ENCODE data around the gene MGME1. TPM values are rescaled to one million over a fixed set of nuclear protein-coding genes. Genes with fewer than 3 reads are reported as not detected.

Gene MGME1
- total RNA-seq, 1 donor from 2014 or later: 16.6 TPM

- DNase-seq: no peak
Observed at GRCh38 chr20:17940224-17940971, 28.4 kb upstream of the MGME1 start.

- DNase-seq: no peak
Observed at GRCh38 chr20:17941087-17941825, 27.6 kb upstream of the MGME1 start.

- no peak for DNase-seq
Observed at GRCh38 chr20:17941826-17942196, 27.0 kb upstream of the MGME1 start.

GRCh38 chr20:17943343-17943742 is 25.5 kb upstream of the MGME1 start:
- no peak for DNase-seq

GRCh38 chr20:17944854-17945474 is 23.9 kb upstream of the MGME1 start:
- no peak for DNase-seq

- no peak for DNase-seq
Observed at GRCh38 chr20:17946040-17946439, 22.8 kb upstream of the MGME1 start.

GRCh38 chr20:17946572-17947473 is 22.0 kb upstream of the MGME1 start:
- no peak for DNase-seq

GRCh38 chr20:17947474-17947815 is 21.4 kb upstream of the MGME1 start:
- no peak for DNase-seq

GRCh38 chr20:17948442-17948841 is 20.4 kb upstream of the MGME1 start:
- no peak for DNase-seq

GRCh38 chr20:17949899-17950298 is 18.9 kb upstream of the MGME1 start:
- DNase-seq: no peak

GRCh38 chr20:17950670-17951069 is 18.1 kb upstream of the MGME1 start:
- no peak for DNase-seq

GRCh38 chr20:17951323-17951722 is 17.5 kb upstream of the MGME1 start:
- no peak for DNase-seq

GRCh38 chr20:17952692-17953684 is 15.8 kb upstream of the MGME1 start:
- DNase-seq: no peak

- no peak for DNase-seq
Observed at GRCh38 chr20:17953935-17954334, 14.9 kb upstream of the MGME1 start.

- no peak for DNase-seq
Observed at GRCh38 chr20:17955302-17955701, 13.5 kb upstream of the MGME1 start.

GRCh38 chr20:17956099-17956685 is 12.6 kb upstream of the MGME1 start:
- DNase-seq: no peak

GRCh38 chr20:17957505-17958363 is 11.1 kb upstream of the MGME1 start:
- DNase-seq: no peak

- no peak for DNase-seq
Observed at GRCh38 chr20:17958373-17959256, 10.2 kb upstream of the MGME1 start.

GRCh38 chr20:17959257-17959627 is 9.6 kb upstream of the MGME1 start:
- no peak for DNase-seq

All from tongue (tissue), 2 donors.